ENCODE measurements around the gene LCA5. TPM values are rescaled to one million over a fixed set of nuclear protein-coding genes. Genes with fewer than 3 reads are reported as not detected.
"Not testable (repeated sequence)": the region's sequence is repeated elsewhere in the genome, so short reads cannot be mapped to it uniquely, and the experiment has no call there.

The LCA5 gene
- total RNA-seq, 1 experiment from 2014 or later: 6.5 TPM

- no peak for DNase-seq
- Histone ChIP-seq H3K4me3 (no peak overlapping the region), H3K27ac (no peak overlapping the region), H3K9me3 (replicated peaks) (no peaks in the 10 kb centered on the region), H3K36me3 (peaks cover 6% of the 10 kb centered on the region; the same call in 1 of the 2 replicates), H3K27me3 (no peaks in the 10 kb centered on the region), H3K4me1 (peaks cover 25% of the 10 kb centered on the region)
Measured at GRCh38 chr6:79548304-79548703, 11.1 kb upstream of the LCA5 start.

GRCh38 chr6:79546186-79546585, 9.0 kb upstream of the LCA5 start:
- H3K27ac ChIP-seq: no peak overlapping the region
- DNase-seq: no peak
- H3K4me1 ChIP-seq: peaks cover 31% of the 10 kb centered on the region
- no peak overlapping the region for H3K4me3 ChIP-seq
- H3K9me3 ChIP-seq (replicated peaks): no peaks in the 10 kb centered on the region
- no peaks in the 10 kb centered on the region for H3K27me3 ChIP-seq
- 0 out of 2 replicates have a peak, but pooled peaks cover 2% of the 10 kb centered on the region for H3K36me3 ChIP-seq

GRCh38 chr6:79544939-79545450, 7.8 kb upstream of the LCA5 start:
- Histone ChIP-seq H3K36me3 (no peaks in the 10 kb centered on the region), H3K9me3 (replicated peaks) (no peaks in the 10 kb centered on the region), H3K27me3 (no peaks in the 10 kb centered on the region), H3K27ac (peak overlapping the region; percentile 68), H3K4me1 (peaks cover 31% of the 10 kb centered on the region), H3K4me3 (peak overlapping the region; percentile 26)
- peak; percentile 94 to 98 for DNase-seq

GRCh38 chr6:79544299-79544927, 7.2 kb upstream of the LCA5 start:
- peaks cover 31% of the 10 kb centered on the region for H3K4me1 ChIP-seq
- H3K27me3 ChIP-seq: no peaks in the 10 kb centered on the region
- DNase-seq: peak; percentile 5 to 38
- H3K27ac ChIP-seq: peak overlapping the region; percentile 68
- no peaks in the 10 kb centered on the region for H3K9me3 ChIP-seq (replicated peaks)
- no peaks in the 10 kb centered on the region for H3K36me3 ChIP-seq
- peak overlapping the region; percentile 26 for H3K4me3 ChIP-seq

- DNase-seq: no peak
- Histone ChIP-seq H3K36me3 (no peaks in the 10 kb centered on the region), H3K4me3 (no peak overlapping the region), H3K27ac (peak overlapping the region; percentile 68), H3K4me1 (peaks cover 31% of the 10 kb centered on the region), H3K9me3 (replicated peaks) (no peaks in the 10 kb centered on the region), H3K27me3 (no peaks in the 10 kb centered on the region)
Measured at GRCh38 chr6:79543886-79544285, 6.7 kb upstream of the LCA5 start.

GRCh38 chr6:79543411-79543810, 6.2 kb upstream of the LCA5 start:
- no peak for DNase-seq
- no peaks in the 10 kb centered on the region for H3K27me3 ChIP-seq
- no peaks in the 10 kb centered on the region for H3K36me3 ChIP-seq
- H3K4me3 ChIP-seq: no peak overlapping the region
- H3K27ac ChIP-seq: peak overlapping the region; percentile 68; the same call in 1 of the 2 replicates
- H3K4me1 ChIP-seq: peaks cover 31% of the 10 kb centered on the region
- H3K9me3 ChIP-seq (replicated peaks): no peaks in the 10 kb centered on the region

GRCh38 chr6:79538106-79538971, 1.1 kb upstream of the LCA5 start:
- Histone ChIP-seq H3K36me3 (no peaks in the 10 kb centered on the region), H3K4me3 (peak overlapping the region; percentile 77), H3K4me1 (peaks cover 7% of the 10 kb centered on the region), H3K27me3 (no peaks in the 10 kb centered on the region), H3K27ac (peak overlapping the region; percentile 75), H3K9me3 (replicated peaks) (no peaks in the 10 kb centered on the region)
- DNase-seq: peak in 1 of 2 experiments; percentile 20

GRCh38 chr6:79536585-79536953, 661 bp downstream of the LCA5 start:
- Histone ChIP-seq H3K27me3 (no peaks in the 10 kb centered on the region), H3K4me3 (peak overlapping the region; percentile 77), H3K27ac (peak overlapping the region; percentile 75), H3K4me1 (no peaks in the 10 kb centered on the region), H3K36me3 (no peaks in the 10 kb centered on the region), H3K9me3 (replicated peaks) (no peaks in the 10 kb centered on the region)
- no peak for DNase-seq

- not testable (repeated sequence) for H3K36me3 ChIP-seq; H3K4me1 ChIP-seq; H3K9me3 ChIP-seq (replicated peaks); H3K4me3 ChIP-seq; H3K27ac ChIP-seq; H3K27me3 ChIP-seq; DNase-seq
Measured at GRCh38 chr6:79529567-79529966, 7.7 kb downstream of the LCA5 start.

- Histone ChIP-seq H3K4me1 (no peaks in the 10 kb centered on the region), H3K9me3 (replicated peaks) (no peaks in the 10 kb centered on the region; the same call in 1 of the 2 replicates), H3K4me3 (no peak overlapping the region), H3K27ac (no peak overlapping the region), H3K27me3 (no peaks in the 10 kb centered on the region), H3K36me3 (no peaks in the 10 kb centered on the region; the same call in 1 of the 2 replicates)
- peak in 1 of 2 experiments; percentile 20 for DNase-seq
Measured at GRCh38 chr6:79526897-79527296, 10.3 kb downstream of the LCA5 start.

GRCh38 chr6:79525272-79526100, 11.7 kb downstream of the LCA5 start:
- H3K27ac ChIP-seq: no peak overlapping the region
- no peaks in the 10 kb centered on the region; the same call in 1 of the 2 replicates for H3K9me3 ChIP-seq (replicated peaks)
- no peaks in the 10 kb centered on the region; the same call in 1 of the 2 replicates for H3K36me3 ChIP-seq
- no peaks in the 10 kb centered on the region for H3K4me1 ChIP-seq
- no peak overlapping the region; the same call in 1 of the 2 replicates for H3K4me3 ChIP-seq
- H3K27me3 ChIP-seq: no peaks in the 10 kb centered on the region
- DNase-seq: no peak

GRCh38 chr6:79524065-79524464, 13.2 kb downstream of the LCA5 start:
- Histone ChIP-seq H3K9me3 (replicated peaks) (no peaks in the 10 kb centered on the region; the same call in 1 of the 2 replicates), H3K4me3 (no peak overlapping the region), H3K4me1 (no peaks in the 10 kb centered on the region), H3K27ac (no peak overlapping the region), H3K27me3 (no peaks in the 10 kb centered on the region), H3K36me3 (no peaks in the 10 kb centered on the region; the same call in 1 of the 2 replicates)
- no peak for DNase-seq

- DNase-seq: no peak
- no peaks in the 10 kb centered on the region; the same call in 1 of the 2 replicates for H3K36me3 ChIP-seq
- H3K9me3 ChIP-seq (replicated peaks): no peaks in the 10 kb centered on the region
- no peaks in the 10 kb centered on the region for H3K4me1 ChIP-seq
- no peak overlapping the region for H3K4me3 ChIP-seq
- H3K27me3 ChIP-seq: no peaks in the 10 kb centered on the region
- no peak overlapping the region for H3K27ac ChIP-seq
Measured at GRCh38 chr6:79522609-79523008, 14.6 kb downstream of the LCA5 start.

- DNase-seq: no peak
- Histone ChIP-seq H3K27ac (no peak overlapping the region), H3K4me1 (no peaks in the 10 kb centered on the region), H3K36me3 (no peaks in the 10 kb centered on the region; the same call in none of the 2 replicates), H3K27me3 (no peaks in the 10 kb centered on the region), H3K4me3 (no peak overlapping the region), H3K9me3 (replicated peaks) (no peaks in the 10 kb centered on the region)
Measured at GRCh38 chr6:79520534-79520933, 16.7 kb downstream of the LCA5 start.
